AG09309 (cell line): ENCODE results near the gene THNSL1.

Source experiments
- DNase-seq: peaks from one replicate; pipeline ENCODE4 v3.0.0-alpha.2; 2010; ENCODE audit warnings: low read depth
- H3K4me3 ChIP-seq: 2 replicates; pipeline ENCODE4 v1.5.1; 2011; ENCODE audit warnings: mild to moderate bottlenecking, low read depth, low read length, moderate library complexity; ENCODE audit not compliant: control insufficient read depth
- CTCF ChIP-seq: IDR thresholded peaks from 2 replicates; pipeline ENCODE4 v1.5.1; 2011; ENCODE audit warnings: mild to moderate bottlenecking, low read depth, low read length, inconsistent platforms; ENCODE audit not compliant: insufficient read depth, control insufficient read depth; ENCODE audit errors: missing control alignments

The THNSL1 gene

DNA sequence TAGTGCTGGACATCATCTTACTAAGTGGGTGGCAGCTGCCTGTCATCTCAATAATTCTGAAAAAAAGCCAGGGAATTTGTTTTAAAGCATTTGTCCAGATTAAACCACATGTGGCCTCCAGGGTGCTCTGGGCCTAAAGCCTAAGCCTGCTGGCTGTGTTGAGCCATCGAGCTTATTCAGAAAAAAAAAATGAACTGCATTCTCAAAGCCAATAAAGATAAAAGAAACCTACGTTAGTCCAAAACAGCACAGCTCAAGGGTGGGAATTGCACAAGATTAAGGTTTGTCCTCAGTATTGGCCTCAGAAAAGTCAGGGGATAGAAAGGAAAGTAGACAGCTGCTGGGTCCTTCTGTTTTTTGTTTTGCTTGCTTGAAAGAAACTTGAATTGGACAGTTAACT lies 41.4 kb upstream of the THNSL1 start:
- peak; percentile 38 for TF ChIP-seq CTCF
- H3K4me3 ChIP-seq, result no peak overlapping the region
- DNase-seq, result peak; percentile 88

- no peak for TF ChIP-seq CTCF
- no peak for DNase-seq
- H3K4me3 ChIP-seq, result no peak overlapping the region
Observed at GRCh38 chr10:24979685-24980084, 36.7 kb upstream of the THNSL1 start.

DNA sequence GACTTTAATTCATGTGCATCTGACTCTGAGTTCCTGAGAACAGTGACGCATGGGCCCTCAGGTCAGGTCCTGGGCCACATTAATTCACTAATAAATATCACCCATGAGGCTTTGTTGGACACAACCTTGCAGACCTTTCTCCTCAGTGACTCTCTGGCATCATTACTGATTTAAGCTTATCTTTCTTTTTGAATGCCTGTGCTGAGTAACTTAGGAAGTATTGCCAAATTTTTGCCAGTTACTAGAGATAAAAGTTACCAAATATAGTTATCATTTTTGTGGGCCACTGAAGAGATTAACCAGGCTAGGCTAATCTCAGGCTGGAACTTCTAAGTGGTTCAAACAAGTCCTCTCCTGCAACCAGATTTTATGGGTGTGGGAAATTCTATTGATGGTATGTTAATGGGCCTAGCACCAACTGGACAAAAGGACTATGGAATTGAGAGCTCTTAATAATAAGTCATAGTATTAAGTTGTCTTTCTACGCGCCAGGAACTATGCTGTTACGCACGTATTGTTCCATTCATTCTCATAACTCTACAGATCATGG lies 35.2 kb upstream of the THNSL1 start:
- no peak for TF ChIP-seq CTCF
- DNase-seq, result peak; percentile 60
- H3K4me3 ChIP-seq, result no peak overlapping the region

GRCh38 chr10:24982319-24983112 lies 33.9 kb upstream of the THNSL1 start:
- no peak for TF ChIP-seq CTCF
- H3K4me3 ChIP-seq, result no peak overlapping the region
- no peak for DNase-seq

- no peak for TF ChIP-seq CTCF
- no peak for DNase-seq
- no peak overlapping the region for H3K4me3 ChIP-seq
Observed at GRCh38 chr10:24983130-24983529, 33.3 kb upstream of the THNSL1 start.

DNA sequence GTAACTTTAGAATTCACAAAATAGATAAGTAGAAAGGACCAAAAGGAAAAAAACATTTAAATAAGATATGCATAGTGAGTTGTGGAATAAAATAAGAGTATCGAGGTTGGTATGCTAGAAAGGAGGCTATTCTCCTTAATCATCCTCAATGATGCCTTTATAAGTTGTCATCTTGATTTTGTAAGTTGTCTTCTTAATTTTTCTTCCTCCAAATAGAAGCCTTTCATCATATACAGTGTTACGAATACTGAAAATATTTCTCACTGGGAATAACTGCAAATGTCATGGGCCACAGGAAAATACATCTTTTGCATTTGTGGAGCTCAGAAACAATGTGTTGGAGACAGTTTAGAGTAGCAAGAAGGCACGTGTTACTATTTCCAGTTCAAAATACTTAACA lies 32.5 kb upstream of the THNSL1 start:
- TF ChIP-seq CTCF, result no peak
- H3K4me3 ChIP-seq, result no peak overlapping the region
- peak; percentile 33 for DNase-seq
